ENCODE results near the gene TTC7B.

TTC7B gene

GRCh38 chr14:90740081-90740480 is 76.1 kb downstream of the TTC7B start:
- TF ChIP-seq GATA3 (IDR thresholded peaks at IDR 0.05; ENCODE audit: low read depth, low read length): no peak
- TF ChIP-seq GATA2 (IDR thresholded peaks at IDR 0.05; ENCODE audit: low read depth, low read length): no peak

GRCh38 chr14:90739318-90740068 is 76.7 kb downstream of the TTC7B start:
- TF ChIP-seq GATA2 (IDR thresholded peaks at IDR 0.05; ENCODE audit: low read depth, low read length): no peak; the same call in 1 of the 2 replicates
- TF ChIP-seq GATA3 (IDR thresholded peaks at IDR 0.05; ENCODE audit: low read depth, low read length): no peak

- TF ChIP-seq GATA2 (IDR thresholded peaks at IDR 0.05; ENCODE audit: low read depth, low read length) (no peak), GATA3 (IDR thresholded peaks at IDR 0.05; ENCODE audit: low read depth, low read length) (no peak)
Observed at GRCh38 chr14:90733139-90733808, 83.0 kb downstream of the TTC7B start.

GRCh38 chr14:90732718-90733117 is 83.5 kb downstream of the TTC7B start:
- TF ChIP-seq GATA3 (IDR thresholded peaks at IDR 0.05; ENCODE audit: low read depth, low read length) (no peak), GATA2 (IDR thresholded peaks at IDR 0.05; ENCODE audit: low read depth, low read length) (no peak)

- TF ChIP-seq GATA2 (IDR thresholded peaks at IDR 0.05; ENCODE audit: low read depth, low read length) (no peak), GATA3 (IDR thresholded peaks at IDR 0.05; ENCODE audit: low read depth, low read length) (no peak)
Observed at GRCh38 chr14:90732139-90732538, 84.1 kb downstream of the TTC7B start.

- TF ChIP-seq GATA3 (IDR thresholded peaks at IDR 0.05; ENCODE audit: low read depth, low read length): no peak
- TF ChIP-seq GATA2 (IDR thresholded peaks at IDR 0.05; ENCODE audit: low read depth, low read length): no peak
Observed at GRCh38 chr14:90731487-90731886, 84.7 kb downstream of the TTC7B start.

- TF ChIP-seq GATA2 (IDR thresholded peaks at IDR 0.05; ENCODE audit: low read depth, low read length) (no peak), GATA3 (IDR thresholded peaks at IDR 0.05; ENCODE audit: low read depth, low read length) (no peak)
Observed at GRCh38 chr14:90730206-90730766, 85.9 kb downstream of the TTC7B start.

GRCh38 chr14:90728951-90729350 is 87.3 kb downstream of the TTC7B start:
- TF ChIP-seq GATA2 (IDR thresholded peaks at IDR 0.05; ENCODE audit: low read depth, low read length) (no peak), GATA3 (IDR thresholded peaks at IDR 0.05; ENCODE audit: low read depth, low read length) (no peak)

- TF ChIP-seq GATA2 (IDR thresholded peaks at IDR 0.05; ENCODE audit: low read depth, low read length) (no peak), GATA3 (IDR thresholded peaks at IDR 0.05; ENCODE audit: low read depth, low read length) (no peak)
Observed at GRCh38 chr14:90727082-90727481, 89.1 kb downstream of the TTC7B start.

- TF ChIP-seq GATA3 (IDR thresholded peaks at IDR 0.05; ENCODE audit: low read depth, low read length) (no peak), GATA2 (IDR thresholded peaks at IDR 0.05; ENCODE audit: low read depth, low read length) (no peak)
Observed at GRCh38 chr14:90726656-90727055, 89.6 kb downstream of the TTC7B start.

GRCh38 chr14:90724866-90725265 is 91.4 kb downstream of the TTC7B start:
- TF ChIP-seq GATA3 (IDR thresholded peaks at IDR 0.05; ENCODE audit: low read depth, low read length) (no peak), GATA2 (IDR thresholded peaks at IDR 0.05; ENCODE audit: low read depth, low read length) (no peak)

GRCh38 chr14:90722590-90722989 is 93.6 kb downstream of the TTC7B start:
- no peak for TF ChIP-seq GATA2 (IDR thresholded peaks at IDR 0.05; ENCODE audit: low read depth, low read length)
- TF ChIP-seq GATA3 (IDR thresholded peaks at IDR 0.05; ENCODE audit: low read depth, low read length): no peak

- no peak for TF ChIP-seq GATA3 (IDR thresholded peaks at IDR 0.05; ENCODE audit: low read depth, low read length)
Observed at GRCh38 chr14:90721619-90722305, 94.5 kb downstream of the TTC7B start.

- TF ChIP-seq GATA2 (IDR thresholded peaks at IDR 0.05; ENCODE audit: low read depth, low read length): no peak
- no peak for TF ChIP-seq GATA3 (IDR thresholded peaks at IDR 0.05; ENCODE audit: low read depth, low read length)
Observed at GRCh38 chr14:90720832-90721231, 95.4 kb downstream of the TTC7B start.
